Measurements from ENCODE around the gene SMAGP.
A peak's percentile ranks its signal among the peaks of the same experiment; 100 is the strongest.
"Not testable (repeated sequence)": the region's sequence is repeated elsewhere in the genome, so short reads cannot be mapped to it uniquely, and the experiment has no call there.

Gene SMAGP

DNA sequence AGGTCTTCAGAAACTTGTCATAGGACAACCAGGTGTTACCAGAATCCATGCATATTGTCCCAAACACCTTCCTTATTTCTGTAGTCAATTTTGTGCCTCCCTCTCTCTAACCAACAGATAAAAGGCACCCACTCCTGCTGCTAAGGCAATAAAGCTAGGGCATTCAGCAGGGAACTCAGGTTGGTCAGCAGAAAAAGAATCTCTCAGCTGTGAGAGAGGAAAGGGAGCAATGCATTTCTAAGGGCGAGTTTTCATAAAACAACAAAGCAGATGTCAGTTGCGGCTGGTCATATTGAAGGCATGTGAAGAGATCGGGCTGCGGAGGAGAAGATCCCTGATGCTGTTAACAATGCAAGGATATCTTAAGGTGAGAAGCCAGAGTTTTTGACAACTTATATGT is 45.0 kb downstream of the SMAGP start:
- DNase-seq (ENCODE audit: low read depth) = no peak

DNA sequence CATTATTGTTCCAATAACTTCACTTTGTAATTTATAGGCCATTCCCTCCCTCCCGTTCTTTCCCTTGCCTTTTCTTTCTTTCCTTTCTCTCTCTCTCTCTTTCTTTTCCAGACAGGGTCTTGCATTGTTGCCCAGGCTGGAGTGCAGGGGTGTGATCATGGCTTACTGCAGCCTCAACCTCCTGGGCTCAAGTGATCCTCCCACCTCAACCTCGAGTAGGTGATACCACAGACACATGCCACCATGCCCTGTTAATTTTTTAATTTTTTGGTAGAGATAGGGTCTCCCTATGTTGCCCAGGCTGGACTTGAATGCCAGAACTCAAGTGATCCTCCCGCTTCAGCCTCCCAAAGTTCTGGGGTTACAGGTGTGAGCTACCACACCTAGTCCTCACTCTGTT is 45.6 kb downstream of the SMAGP start:
- DNase-seq (ENCODE audit: low read depth) = no peak

- DNase-seq (ENCODE audit: low read depth) = no peak
Observed at GRCh38 chr12:51222461-51222860, 47.8 kb downstream of the SMAGP start.

DNA sequence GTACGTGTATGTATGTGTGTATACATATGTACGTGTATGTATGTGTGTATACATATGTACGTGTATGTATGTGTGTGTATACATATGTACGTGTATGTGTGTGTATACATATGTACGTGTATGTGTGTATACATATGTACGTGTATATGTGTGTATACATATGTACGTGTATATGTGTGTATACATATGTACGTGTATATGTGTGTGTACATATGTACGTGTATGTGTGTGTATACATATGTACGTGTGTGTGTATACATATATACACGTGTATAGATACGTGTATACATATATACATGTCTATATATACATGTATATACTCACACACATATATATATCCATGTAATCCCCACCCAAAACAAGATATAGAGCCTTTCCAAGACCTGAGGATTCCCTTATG is 50.4 kb downstream of the SMAGP start:
- not testable (repeated sequence) for DNase-seq (ENCODE audit: low read depth)

- no peak for DNase-seq (ENCODE audit: low read depth)
Observed at GRCh38 chr12:51219322-51219721, 50.9 kb downstream of the SMAGP start.

DNA sequence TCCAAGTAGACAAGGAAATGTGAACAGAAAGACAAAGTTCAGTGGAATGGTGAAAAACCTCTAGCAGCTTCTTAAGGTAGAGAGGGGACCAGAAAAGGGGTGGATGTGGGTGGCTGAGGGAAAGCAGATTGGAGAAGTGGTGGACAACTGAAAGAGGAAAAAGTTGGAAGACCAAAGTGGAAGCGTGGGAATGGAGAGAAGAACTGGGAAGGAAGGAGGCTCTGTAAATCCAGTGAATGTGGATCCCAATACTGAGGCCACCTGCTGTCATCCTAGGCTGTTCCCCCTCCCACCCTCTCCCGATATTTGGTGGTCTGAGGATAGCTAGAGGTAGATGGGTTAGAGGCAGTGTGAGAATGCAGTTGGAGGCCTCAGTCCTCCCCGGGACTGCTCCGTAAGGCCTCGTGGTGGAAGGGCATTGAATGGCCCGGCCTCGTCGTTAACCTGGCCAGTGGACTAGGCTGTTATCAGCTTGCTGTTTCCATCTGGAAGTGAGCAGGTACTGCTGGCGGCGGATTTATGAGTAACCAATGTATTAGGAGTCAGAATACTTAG is 51.5 kb downstream of the SMAGP start:
- DNase-seq (ENCODE audit: low read depth) = no peak

- DNase-seq (ENCODE audit: low read depth) = peak; percentile 39
Observed at GRCh38 chr12:51217968-51218606, 52.1 kb downstream of the SMAGP start, which contains the start of gene POU6F1. Gene POU6F1, minus strand, starts transcription at chr12:51218062. Its CDS starts 11,226 bp downstream, at chr12:51206836.

DNA sequence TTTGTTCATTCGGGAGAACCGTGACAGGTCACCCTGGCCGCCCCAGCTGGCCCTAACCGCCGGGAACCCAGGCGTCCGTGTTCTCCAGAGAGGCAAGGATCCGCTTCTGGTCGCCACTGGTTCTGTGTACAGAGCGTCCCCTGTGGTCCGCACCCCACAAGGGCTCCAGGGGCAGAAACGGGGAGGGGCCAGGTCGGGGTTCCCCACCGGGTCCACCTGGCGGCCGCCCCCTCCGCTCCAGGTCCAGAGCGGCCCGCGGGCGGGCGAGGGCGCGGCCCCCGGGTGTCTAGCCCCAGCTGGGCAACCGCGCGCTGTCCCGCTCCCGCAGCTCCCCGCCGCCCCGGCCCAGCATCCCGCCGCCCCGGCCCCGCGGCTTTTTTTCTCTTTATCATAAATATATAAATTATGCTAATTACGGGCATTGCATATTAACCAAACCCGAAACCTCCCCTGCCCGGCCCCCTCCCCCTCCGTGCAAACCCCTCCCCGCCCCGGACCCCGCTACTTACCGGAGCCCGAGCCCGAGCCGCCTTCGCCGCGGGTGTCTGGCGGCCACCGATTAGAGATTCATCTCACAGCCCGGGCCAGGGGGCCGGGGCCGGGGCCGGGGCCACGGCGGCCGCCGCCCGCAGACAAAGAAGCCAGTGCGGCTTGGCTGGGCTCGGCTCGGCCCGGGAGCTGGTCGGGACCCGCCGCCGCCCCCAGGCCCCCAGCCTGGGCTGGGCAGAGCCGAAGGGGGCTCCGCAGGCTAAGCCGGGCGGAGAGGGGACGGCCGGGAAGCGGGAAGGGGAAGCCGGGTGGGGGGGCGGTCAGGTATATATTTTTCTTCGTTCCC is 52.9 kb downstream of the SMAGP start:
- DNase-seq (ENCODE audit: low read depth) = peak; percentile 22

DNA sequence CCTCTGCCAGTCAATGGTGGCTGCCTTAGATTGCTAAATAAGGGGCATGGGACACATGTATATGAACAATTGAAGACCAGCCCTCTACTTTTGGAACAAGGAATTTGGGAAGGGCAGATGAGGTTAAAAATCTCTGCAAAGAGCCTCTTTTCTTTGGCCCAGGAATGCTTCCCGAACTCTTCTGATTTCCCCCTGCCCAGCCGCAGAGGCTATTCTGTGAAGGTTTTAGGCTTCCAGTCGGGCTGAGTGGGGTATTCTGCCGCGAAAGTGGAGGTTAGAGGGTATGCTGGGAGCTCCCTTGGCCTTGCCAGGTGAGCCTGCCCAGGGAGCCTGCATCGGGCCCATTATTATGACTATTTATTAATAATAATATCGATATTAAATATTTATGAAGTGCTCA is 53.6 kb downstream of the SMAGP start:
- DNase-seq (ENCODE audit: low read depth) = no peak

DNA sequence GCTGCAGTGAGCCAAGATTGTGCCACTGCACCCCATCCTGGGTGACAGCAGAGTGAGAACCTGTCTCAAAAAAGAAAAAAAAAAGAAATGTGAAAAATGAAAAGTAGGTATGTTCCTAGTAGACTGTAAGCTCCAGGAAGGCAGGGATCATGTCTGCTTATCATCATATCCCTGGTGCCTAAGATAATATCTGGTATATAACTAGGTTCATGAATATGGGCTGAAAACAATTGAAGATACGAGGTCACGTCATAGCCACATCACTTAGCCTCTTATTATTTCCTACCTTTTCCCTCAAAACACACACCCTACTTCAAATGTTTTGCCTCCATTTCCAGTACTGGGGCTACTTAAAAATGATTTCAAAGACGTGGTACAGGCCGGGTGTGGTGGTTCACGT is 55.3 kb downstream of the SMAGP start:
- no peak for DNase-seq (ENCODE audit: low read depth)

- no peak for DNase-seq (ENCODE audit: low read depth)
Observed at GRCh38 chr12:51210690-51211395, 59.4 kb downstream of the SMAGP start.

GRCh38 chr12:51209259-51209658 is 61.0 kb downstream of the SMAGP start:
- DNase-seq (ENCODE audit: low read depth) = no peak

- no peak for DNase-seq (ENCODE audit: low read depth)
Observed at GRCh38 chr12:51208016-51208660, 62.1 kb downstream of the SMAGP start.

GRCh38 chr12:51205350-51205749 is 64.9 kb downstream of the SMAGP start:
- no peak for DNase-seq (ENCODE audit: low read depth)

- DNase-seq (ENCODE audit: low read depth) = no peak
Observed at GRCh38 chr12:51202718-51203117, 67.5 kb downstream of the SMAGP start.

- no peak for DNase-seq (ENCODE audit: low read depth)
Observed at GRCh38 chr12:51200806-51201205, 69.4 kb downstream of the SMAGP start.

DNA sequence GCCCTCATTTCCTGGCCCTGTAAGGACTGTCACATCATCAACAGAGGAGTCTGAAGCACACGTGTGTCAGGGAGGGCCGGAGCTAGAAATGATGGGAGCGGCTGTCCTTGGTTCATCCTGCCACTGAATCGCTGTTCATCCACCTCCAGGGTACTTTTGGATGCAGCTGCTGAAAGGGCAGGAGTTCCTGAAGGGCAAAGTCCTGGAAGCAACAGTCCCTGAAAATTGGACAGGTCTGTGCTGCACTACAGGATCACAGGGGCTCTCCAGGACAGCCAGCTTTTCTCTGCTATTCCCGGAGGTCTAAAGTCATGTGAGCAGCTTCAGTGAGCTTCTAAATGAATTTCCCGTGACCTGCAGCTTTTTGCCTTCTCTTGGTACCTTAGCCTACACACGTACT is 70.1 kb downstream of the SMAGP start:
- DNase-seq (ENCODE audit: low read depth) = no peak

- no peak for DNase-seq (ENCODE audit: low read depth)
Observed at GRCh38 chr12:51199366-51199945, 70.8 kb downstream of the SMAGP start.

DNA sequence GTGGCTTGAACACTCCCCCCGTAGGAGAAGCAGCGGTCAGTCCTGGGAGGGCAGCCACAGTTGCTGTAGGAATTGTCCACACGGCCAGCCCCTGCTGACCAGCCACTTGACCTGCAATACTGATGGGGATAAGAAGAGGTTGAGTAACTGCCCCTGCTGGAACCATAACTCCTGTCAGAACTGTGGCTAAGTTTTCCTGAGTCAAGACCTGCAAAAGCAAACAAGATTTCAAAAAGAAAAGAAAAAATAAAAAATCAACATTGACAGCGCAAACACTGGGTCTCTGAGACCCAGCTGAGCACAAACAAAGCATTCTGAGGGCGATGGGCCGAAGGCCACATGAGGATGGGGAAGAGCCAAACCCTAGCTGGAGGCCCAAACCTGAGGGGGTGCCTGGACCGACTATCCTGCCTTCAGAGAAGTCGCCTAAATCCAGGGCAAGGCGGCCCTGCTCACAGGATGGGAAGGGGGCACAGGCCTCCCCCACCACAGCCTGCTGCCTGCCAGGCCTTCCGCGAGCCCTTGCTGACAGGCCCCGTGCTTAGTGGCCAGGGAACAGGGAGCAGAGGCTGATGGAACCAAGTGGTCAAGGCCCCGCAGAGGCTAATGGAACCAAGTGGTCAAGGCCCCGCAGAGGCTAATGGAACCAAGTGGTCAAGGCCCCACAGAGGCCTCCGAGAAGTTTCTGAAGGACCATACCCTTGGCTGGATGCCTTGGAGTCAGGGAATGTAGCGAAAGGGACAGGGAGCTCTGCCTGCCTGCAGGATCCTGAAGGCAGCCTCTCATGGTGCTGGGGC is 71.4 kb downstream of the SMAGP start:
- no peak for DNase-seq (ENCODE audit: low read depth)

DNA sequence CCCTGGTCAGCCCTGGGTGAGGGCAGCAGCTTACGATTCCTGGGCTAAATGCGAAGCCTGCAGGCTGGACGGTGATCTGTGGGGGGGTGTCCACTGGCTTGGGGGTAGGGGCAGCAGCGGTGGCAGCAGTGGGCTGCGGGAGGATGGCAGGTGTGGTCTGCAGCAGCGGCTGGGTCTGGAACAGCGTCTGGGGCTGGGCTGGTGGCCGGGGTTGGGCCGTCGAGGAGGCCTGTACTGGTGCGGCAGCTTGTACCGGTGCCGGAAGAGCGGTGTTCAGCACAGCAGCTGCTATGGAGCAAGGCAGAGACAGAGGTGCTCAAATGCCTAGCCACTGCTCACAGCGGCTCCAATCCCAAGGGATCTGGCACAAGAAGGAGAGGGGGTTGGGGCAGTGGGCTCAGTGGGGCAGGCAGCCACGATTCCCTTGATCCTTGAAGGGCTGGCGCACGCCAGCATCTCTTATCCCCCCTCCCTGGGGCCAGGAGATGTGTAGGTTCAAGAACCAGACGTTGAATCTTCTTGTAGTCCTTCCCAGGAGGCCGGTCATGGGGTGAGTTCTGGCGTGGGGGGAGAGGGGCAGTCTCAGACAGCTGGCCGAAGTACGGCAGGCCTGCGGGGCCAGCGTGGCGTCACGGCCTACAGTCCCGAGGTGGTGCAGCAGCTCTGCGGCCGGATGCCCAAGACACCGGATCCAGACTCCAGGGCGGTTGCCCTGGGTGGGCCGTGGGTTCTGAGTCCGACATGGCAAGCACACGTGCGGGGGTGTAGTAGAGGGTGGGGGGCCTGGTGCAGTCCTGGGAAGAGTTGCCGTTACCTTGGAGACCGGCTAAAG is 72.3 kb downstream of the SMAGP start:
- no peak for DNase-seq (ENCODE audit: low read depth)

All from activated gamma-delta T cell treated with anti-CD3 and anti-CD28 coated beads, Interleukin-2, amount 50 U/mL, for 16 hours (primary cell).